ENCODE results near the gene RPLP2. TPM values are rescaled to one million over a fixed set of nuclear protein-coding genes. Genes with fewer than 3 reads are reported as not detected.

The RPLP2 gene
- total and polyA plus RNA-seq, 2 of the 4 experiments (the other 2 are of a cell fraction): 59.9 to 1,897 TPM

GRCh38 chr11:789943-790342 lies 19.8 kb upstream of the RPLP2 start, which contains the start of gene CEND1:
Gene CEND1, minus strand, starts transcription at chr11:790090. Its CDS starts 1,514 bp downstream, at chr11:788576.
- 0 out of 2 replicates have a peak, but pooled peaks cover 3% of the 10 kb centered on the region for H3K9me1 ChIP-seq (ENCODE audit: insufficient read depth, low read length)
- no peak within 1 kb of the TSS; a peak in 1 of 4 replicates for H4K8ac ChIP-seq (ENCODE audit: low read depth in 2 of 2, low read length in 2 of 2)
- ChIA-PET POLR2A (ENCODE audit: unreplicated experiment) (interaction anchor here (0.6 kb wide), 1 partner anchor 54 kb away, joined by 3 read pairs; no protein-coding TSS in a partner anchor), CTCF (no interaction called here)
- DNase-seq: peak; percentile 54
- BruUV-seq (replicated peaks): no TSS peak
- H3K79me1 ChIP-seq (ENCODE audit: low read depth in 1 of 2, low read length in 2 of 2): peaks cover 0 to 12% of the 10 kb centered on the region in 2 experiments; a peak in 2 of 4 replicates
- H2BK20ac ChIP-seq (ENCODE audit: low read depth, low read length): no peak within 1 kb of the TSS
- no peak within 1 kb of the TSS for H3K14ac ChIP-seq (replicated peaks; ENCODE audit: low read depth, low read length)
- no peak within 1 kb of the TSS for H2BK5ac ChIP-seq (ENCODE audit: low read depth, low read length, poor library complexity, severe bottlenecking)
- no peak within 1 kb of the TSS for H4K91ac ChIP-seq (ENCODE audit: insufficient read depth, low read depth, low read length)
- H2AFZ ChIP-seq (replicated peaks; ENCODE audit: low read length, poor library complexity): peak within 1 kb of the TSS; percentile 86
- H2AK5ac ChIP-seq (ENCODE audit: low read depth, low read length): peak within 1 kb of the TSS; percentile 16
- no peak within 1 kb of the TSS for H4K5ac ChIP-seq (ENCODE audit: low read depth, low read length)
- H3K18ac ChIP-seq (ENCODE audit: low read depth, low read length): no peak within 1 kb of the TSS
- no peak for TF ChIP-seq CHD1 (IDR thresholded peaks at IDR 0.05; ENCODE audit: low read depth, low read length)
- TF ChIP-seq POLR2A (IDR thresholded peaks at IDR 0.05; ENCODE audit: low read depth, low read length): no peak
- TF ChIP-seq RCOR1 (IDR thresholded peaks at IDR 0.05; ENCODE audit: insufficient replicate concordance, low read length): peak; percentile 65
- TF ChIP-seq RAD21 (IDR thresholded peaks at IDR 0.05; ENCODE audit: low read length): no peak
- TF ChIP-seq MXI1 (IDR thresholded peaks at IDR 0.05; ENCODE audit: borderline replicate concordance, low read depth, low read length): no peak
- TF ChIP-seq MAZ (IDR thresholded peaks at IDR 0.05; ENCODE audit: borderline replicate concordance, low read depth, low read length): peak; percentile 57; the same call in 1 of the 2 replicates
- TF ChIP-seq CEBPB (IDR thresholded peaks at IDR 0.05; ENCODE audit: low read depth, low read length): no peak
- TF ChIP-seq RFX5 (IDR thresholded peaks at IDR 0.05; ENCODE audit: low read depth, low read length): no peak
- H3K27ac ChIP-seq (ENCODE audit: insufficient read depth, low read length): no peak within 1 kb of the TSS
- H2BK120ac ChIP-seq (ENCODE audit: low read depth, low read length): no peak within 1 kb of the TSS
- H3K9me3 ChIP-seq (ENCODE audit: control insufficient read depth, insufficient read depth, low read length): no peaks in the 10 kb centered on the region
- dilution Hi-C loops (cut with HindIII; ENCODE audit: low sequenced_read_pairs, unreplicated experiment): no loop called here
- peak; percentile 74 for ATAC-seq (ENCODE audit: low read depth)
- WGBS, 2 experiments (ENCODE audit: extremely low coverage in 2 of 2, insufficient read length in 1 of 2): 0% methylated on average over 1 of the region's 44 CpGs; no CpG with 5 or more reads in 1 of the 2 experiments
- H3K4me3 ChIP-seq (ENCODE audit: insufficient read depth, low read depth, low read length): no peak within 1 kb of the TSS; the same call in 1 of the 2 replicates
- peaks cover 5% of the 10 kb centered on the region for H3K4me1 ChIP-seq (ENCODE audit: control insufficient read depth, insufficient read depth, low read length)
- peak within 1 kb of the TSS; percentile 67 for H2AK9ac ChIP-seq (replicated peaks; ENCODE audit: low read depth, low read length, poor library complexity)
- H3K27me3 ChIP-seq (ENCODE audit: control insufficient read depth, insufficient read depth, low read length): no peaks in the 10 kb centered on the region
- H4K20me1 ChIP-seq (ENCODE audit: insufficient read depth, low read length): no peaks in the 10 kb centered on the region; the same call in 1 of the 2 replicates
- no peak within 1 kb of the TSS for H3K23ac ChIP-seq (ENCODE audit: low read depth, low read length)
- H3K4me2 ChIP-seq (ENCODE audit: low read depth, low read length): peak within 1 kb of the TSS; percentile 66; the same call in 1 of the 2 replicates
- no peak within 1 kb of the TSS for H3K56ac ChIP-seq (ENCODE audit: extremely low read depth, insufficient read depth, low read length)
- intact Hi-C loops (cut with micrococcal nuclease): no loop called here
- in situ Hi-C loops (cut with MboI; ENCODE audit: low sequenced_read_pairs): no loop called here
- H3K9ac ChIP-seq (ENCODE audit: low read depth, low read length): no peak within 1 kb of the TSS
- peaks cover 23% of the 10 kb centered on the region; the same call in 1 of the 2 replicates for H3K36me3 ChIP-seq (ENCODE audit: control insufficient read depth, insufficient read depth, low read length)
- H2BK15ac ChIP-seq (ENCODE audit: low read depth, low read length): no peak within 1 kb of the TSS
- no peak within 1 kb of the TSS for H3K4ac ChIP-seq (ENCODE audit: low read depth, low read length)
